Neural crest cell (in vitro differentiated cells): ENCODE data around the gene ANKRD65. TPM values are rescaled to one million over a fixed set of nuclear protein-coding genes. Genes with fewer than 3 reads are reported as not detected.
"Not testable (repeated sequence)": the region's sequence is repeated elsewhere in the genome, so short reads cannot be mapped to it uniquely, and the experiment has no call there.

ENCODE experiments used
- DNase-seq: peaks from one replicate; pipeline ENCODE4 v3.0.0; 2021; ENCODE audit warnings: low read depth, mixed read lengths, low spot score
- H3K27ac Mint-ChIP-seq: one replicate; pipeline ENCODE4 v1.8.0; 2021; ENCODE audit warnings: mild to moderate bottlenecking, mixed read lengths; ENCODE audit not compliant: unreplicated experiment
- H3K27me3 Mint-ChIP-seq: 2 replicates; pipeline ENCODE4 v1.8.0; 2021; ENCODE audit warnings: low read depth, mild to moderate bottlenecking, mixed read lengths
- H3K36me3 Mint-ChIP-seq: 2 replicates; pipeline ENCODE4 v1.8.0; 2021; ENCODE audit warnings: low read depth, mild to moderate bottlenecking, mixed read lengths
- H3K4me1 Mint-ChIP-seq: 2 replicates; pipeline ENCODE4 v1.8.0; 2021; ENCODE audit warnings: mixed read lengths
- H3K4me3 Mint-ChIP-seq: one replicate; pipeline ENCODE4 v1.8.0; 2021; ENCODE audit warnings: mild to moderate bottlenecking, mixed read lengths
- H3K9me3 Mint-ChIP-seq: 2 replicates; pipeline ENCODE4 v1.8.0; 2021; ENCODE audit warnings: mixed read lengths
- long read RNA-seq: library from polyadenylated mRNA; unstranded; transcript quantifications from one replicate; pipeline ENCODE4 v2.0.0, GENCODE V29; 2020
- total RNA-seq: library from RNA; stranded (reverse); gene quantifications from 2 replicates; pipeline ENCODE4 v1.2.1, GENCODE V29; 2021
- TF ChIP-seq, protein P1 (sequence below): fragments of 200-600 bp; sonication (generic); conservative IDR thresholded peaks from 2 replicates; pipeline ENCODE4 v1.5.0; 2021; ENCODE audit warnings: antibody characterized with exemption, mild to moderate bottlenecking

Gene ANKRD65
- total RNA-seq, result 0.66 and 0.89 TPM in 2 replicates
- long read RNA-seq, partial matches to known transcripts, result 0 of 1 reads
- long read RNA-seq, other reads (novel, unspliced or antisense), result 0 of 1 reads

DNA sequence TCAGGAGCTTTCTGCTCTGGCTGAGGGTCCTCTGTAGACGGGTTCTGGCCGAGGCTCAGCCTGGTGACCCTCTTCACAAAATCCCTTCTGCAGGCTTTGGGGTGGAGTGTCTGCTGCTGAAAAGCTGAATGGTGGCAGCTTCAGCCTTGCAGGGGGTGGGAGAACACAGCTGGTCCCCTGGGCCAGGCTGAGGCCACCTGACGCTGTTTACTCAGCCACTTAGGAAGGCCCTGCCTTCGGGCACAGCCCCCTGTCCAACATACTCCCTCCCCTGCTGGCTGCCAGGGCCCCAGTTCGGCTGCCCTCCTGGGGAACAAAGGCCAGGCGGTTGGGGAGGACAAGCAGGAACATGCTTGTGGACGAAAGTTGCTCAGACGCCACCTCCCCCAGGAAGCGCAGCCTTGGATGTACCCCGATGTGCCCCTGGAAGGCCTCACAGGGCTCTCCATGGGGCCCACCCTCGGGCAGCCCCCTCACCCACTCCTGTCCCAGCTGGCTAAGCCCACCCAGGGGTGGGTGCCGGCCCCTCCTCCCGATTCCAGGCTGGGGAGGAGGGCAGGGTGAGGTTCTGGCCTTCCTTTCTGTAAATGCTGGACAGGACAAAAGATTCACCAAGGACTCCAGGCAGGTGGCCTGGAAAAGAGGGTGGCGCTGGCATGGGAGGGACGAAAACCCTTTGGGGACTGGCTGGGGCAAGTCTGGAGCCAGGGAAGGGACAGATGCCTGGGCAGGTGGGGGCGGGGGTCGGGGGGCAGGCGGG lies at the start of gene ANKRD65:
Gene ANKRD65, minus strand, starts transcription at position 130 of the 760 bp plus-strand sequence. CDS start 271 bp downstream, outside the sequence.
- Mint-ChIP-seq H3K27ac (no peak within 1 kb of the TSS), H3K36me3 (no peaks in the 10 kb centered on the region), H3K27me3 (peaks cover 11% of the 10 kb centered on the region), H3K4me3 (no peak within 1 kb of the TSS), H3K9me3 (no peaks in the 10 kb centered on the region), H3K4me1 (peaks cover 29% of the 10 kb centered on the region)
- TF ChIP-seq, protein P1, sequence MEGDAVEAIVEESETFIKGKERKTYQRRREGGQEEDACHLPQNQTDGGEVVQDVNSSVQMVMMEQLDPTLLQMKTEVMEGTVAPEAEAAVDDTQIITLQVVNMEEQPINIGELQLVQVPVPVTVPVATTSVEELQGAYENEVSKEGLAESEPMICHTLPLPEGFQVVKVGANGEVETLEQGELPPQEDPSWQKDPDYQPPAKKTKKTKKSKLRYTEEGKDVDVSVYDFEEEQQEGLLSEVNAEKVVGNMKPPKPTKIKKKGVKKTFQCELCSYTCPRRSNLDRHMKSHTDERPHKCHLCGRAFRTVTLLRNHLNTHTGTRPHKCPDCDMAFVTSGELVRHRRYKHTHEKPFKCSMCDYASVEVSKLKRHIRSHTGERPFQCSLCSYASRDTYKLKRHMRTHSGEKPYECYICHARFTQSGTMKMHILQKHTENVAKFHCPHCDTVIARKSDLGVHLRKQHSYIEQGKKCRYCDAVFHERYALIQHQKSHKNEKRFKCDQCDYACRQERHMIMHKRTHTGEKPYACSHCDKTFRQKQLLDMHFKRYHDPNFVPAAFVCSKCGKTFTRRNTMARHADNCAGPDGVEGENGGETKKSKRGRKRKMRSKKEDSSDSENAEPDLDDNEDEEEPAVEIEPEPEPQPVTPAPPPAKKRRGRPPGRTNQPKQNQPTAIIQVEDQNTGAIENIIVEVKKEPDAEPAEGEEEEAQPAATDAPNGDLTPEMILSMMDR, result no peak
- DNase-seq, result no peak

DNA sequence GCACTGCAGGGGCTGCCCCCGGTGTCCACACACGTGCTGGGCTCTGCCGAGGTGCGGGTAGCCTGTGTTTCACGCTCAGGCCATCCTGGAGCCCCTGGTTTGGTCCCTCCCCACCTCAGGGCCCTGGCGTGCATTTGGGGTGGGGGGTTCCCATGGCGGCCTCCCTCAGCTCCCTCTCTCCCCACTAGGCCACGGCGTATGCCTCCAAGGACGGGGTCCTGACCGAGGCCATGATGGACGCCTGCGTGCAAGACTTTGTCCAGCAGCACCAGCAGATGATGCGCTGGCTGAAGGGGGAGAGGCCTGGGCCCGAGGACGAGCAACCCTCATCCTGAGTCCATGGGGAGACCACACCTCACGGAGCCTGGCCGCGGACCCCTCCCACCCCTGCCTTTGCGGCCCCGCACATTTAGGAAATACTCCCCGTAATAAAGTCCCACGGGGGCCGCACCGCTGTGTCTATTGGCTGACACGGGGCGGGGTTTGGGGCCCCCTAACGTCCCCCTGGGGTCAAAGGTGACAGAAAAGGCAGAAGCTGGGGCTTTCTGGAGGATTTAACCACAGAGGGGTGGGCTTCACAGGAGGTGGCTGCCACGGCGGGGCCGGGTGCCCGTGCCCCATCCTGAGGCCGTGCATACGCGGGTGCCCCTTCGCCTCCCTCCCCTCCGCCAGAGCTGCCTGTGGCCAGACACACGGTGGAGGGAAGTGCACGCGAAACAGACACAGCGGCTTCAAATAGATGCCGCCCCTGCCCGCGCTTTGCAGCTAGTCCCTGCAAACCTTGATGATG lies 47.3 kb upstream of the ANKRD65 start:
- H3K27ac Mint-ChIP-seq, H3K9me3 Mint-ChIP-seq, DNase-seq, H3K4me3 Mint-ChIP-seq, H3K36me3 Mint-ChIP-seq, H3K27me3 Mint-ChIP-seq: not testable (repeated sequence)
- peaks cover 23% of the 10 kb centered on the region for H3K4me1 Mint-ChIP-seq

DNA sequence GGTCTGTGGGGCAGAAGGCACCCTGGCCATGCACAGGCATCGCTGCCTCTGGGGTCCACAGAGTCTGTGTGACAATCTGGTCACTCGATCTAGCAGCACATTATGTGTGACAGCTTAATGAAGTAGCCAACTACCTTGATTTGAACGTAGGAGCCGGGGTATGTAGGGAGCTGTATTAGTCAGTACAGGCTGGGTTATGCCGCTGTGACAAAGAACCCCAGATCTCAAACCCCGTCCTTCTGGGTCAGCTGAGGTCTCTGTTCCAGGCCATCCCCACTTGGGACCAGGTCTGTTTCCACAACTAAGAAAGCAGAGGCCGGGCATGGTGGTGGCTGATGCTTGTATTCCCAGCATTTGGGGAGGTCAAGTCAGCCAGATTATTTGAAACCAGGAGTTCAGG lies 42.2 kb upstream of the ANKRD65 start:
- Mint-ChIP-seq H3K27ac (no peak overlapping the region), H3K27me3 (no peaks in the 10 kb centered on the region)

DNA sequence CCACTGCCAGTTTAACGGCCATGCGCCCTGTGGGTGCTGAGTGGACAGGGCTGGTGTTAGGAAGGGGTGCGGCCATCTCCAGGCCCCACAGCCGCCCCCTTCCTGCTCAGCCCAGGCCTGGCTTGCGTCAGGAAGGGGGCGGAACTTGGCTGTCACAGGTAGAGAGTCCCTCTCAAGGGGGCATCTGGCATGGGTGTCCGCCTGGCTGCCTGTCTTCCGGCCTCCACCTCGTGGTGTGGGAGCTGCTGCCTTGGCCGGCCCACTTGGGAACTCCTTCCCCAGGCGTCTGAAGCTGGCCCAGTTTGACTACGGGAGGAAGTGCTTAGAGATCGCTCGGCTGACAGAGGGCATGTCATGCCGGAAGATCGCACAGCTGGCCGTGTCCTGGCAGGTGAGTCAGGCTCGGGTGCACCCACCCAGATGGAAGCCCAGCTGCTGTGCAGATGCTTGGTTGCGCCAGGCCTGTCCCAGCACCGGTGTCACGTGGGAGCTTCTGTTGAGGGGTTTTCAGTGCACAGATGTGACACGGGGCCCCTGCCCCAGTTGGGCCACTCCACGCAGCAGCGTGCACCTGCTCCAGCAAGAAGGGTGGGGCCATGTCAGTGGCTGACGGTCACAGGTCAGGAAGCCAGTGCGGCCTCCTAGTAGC lies 41.4 kb upstream of the ANKRD65 start:
- H3K27ac Mint-ChIP-seq, result no peak overlapping the region

More for the DNA sequence above, 42.2 kb upstream of the ANKRD65 start:
- TF ChIP-seq, protein P1, result no peak
- no peaks in the 10 kb centered on the region for H3K4me1 Mint-ChIP-seq
- no peaks in the 10 kb centered on the region for H3K9me3 Mint-ChIP-seq
- H3K4me3 Mint-ChIP-seq, result no peak overlapping the region
- no peak for DNase-seq
- H3K36me3 Mint-ChIP-seq, result no peaks in the 10 kb centered on the region

DNA sequence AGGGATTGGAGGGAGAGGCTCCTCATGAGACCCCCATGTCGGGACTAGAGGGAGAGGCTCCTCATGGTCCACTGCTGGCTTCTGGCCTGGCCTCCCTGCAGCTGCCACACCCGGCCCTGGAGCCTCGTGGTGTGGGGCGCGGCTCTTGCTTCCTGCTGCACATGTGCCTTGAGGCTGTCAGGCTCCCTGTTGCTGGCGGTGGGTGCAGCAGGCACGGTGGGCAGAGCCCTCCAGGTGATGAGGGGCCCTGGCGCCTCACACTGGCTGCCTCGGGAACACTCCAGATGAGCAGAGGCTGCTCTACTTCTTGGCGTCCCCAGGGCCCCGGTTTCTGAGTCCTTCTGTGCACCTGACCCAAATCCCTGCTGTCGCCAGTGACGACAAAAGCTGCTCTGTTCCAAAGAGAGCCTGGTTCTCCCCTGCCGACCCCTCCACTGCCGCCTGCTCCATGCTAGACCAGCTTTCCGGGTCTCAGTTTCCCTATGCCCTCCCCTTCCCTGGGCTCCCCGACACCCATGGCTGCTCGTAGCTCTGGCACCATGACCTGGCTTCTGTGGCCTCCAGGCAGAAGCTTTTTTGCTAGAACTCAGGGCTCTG lies 40.7 kb upstream of the ANKRD65 start:
- Mint-ChIP-seq H3K4me1 (no peaks in the 10 kb centered on the region), H3K27ac (no peak overlapping the region), H3K27me3 (no peaks in the 10 kb centered on the region), H3K36me3 (no peaks in the 10 kb centered on the region), H3K4me3 (no peak overlapping the region), H3K9me3 (no peaks in the 10 kb centered on the region)
- no peak for DNase-seq
- TF ChIP-seq, protein P1, result no peak

More for the DNA sequence above, 41.4 kb upstream of the ANKRD65 start:
- Mint-ChIP-seq H3K27me3 (no peaks in the 10 kb centered on the region), H3K4me1 (no peaks in the 10 kb centered on the region), H3K9me3 (no peaks in the 10 kb centered on the region), H3K36me3 (no peaks in the 10 kb centered on the region), H3K4me3 (no peak overlapping the region)
- TF ChIP-seq, protein P1, result no peak
- no peak for DNase-seq
